H1 (cell line): ENCODE results near the gene CBL. TPM values are rescaled to one million over a fixed set of nuclear protein-coding genes. Genes with fewer than 3 reads are reported as not detected.
"Not testable (repeated sequence)": the region's sequence is repeated elsewhere in the genome, so short reads cannot be mapped to it uniquely, and the experiment has no call there.

Experiments used
- CTCF ChIA-PET: fragments of 300-600 bp; sonication (Branson Sonifier 250); formaldehyde crosslinking; loops from one replicate; lab custom pipeline; 2021; ENCODE audit not compliant: partially characterized antibody; lab: Charles Lee
- POLR2A ChIA-PET: fragments of 300-600 bp; sonication (Branson Sonifier 250); formaldehyde crosslinking; loops from one replicate; lab custom pipeline; 2021; ENCODE audit warnings: inconsistent platforms; ENCODE audit not compliant: partially characterized antibody; lab: Charles Lee
- DNase-seq, 2 experiments: peaks; one replicate each; pipeline versions ENCODE4 v3.0.0 to v3.0.0-alpha.2; 2010 to 2022; ENCODE audit warnings: low spot score in 2 of 2, low read depth in 1 of 2, mixed read lengths in 1 of 2
- FAIRE-seq: peaks from 2 replicates; lab custom pipeline; 2011; peaks lifted over from hg19 to GRCh38; lab: Jason Lieb, UNC
- H2AFZ ChIP-seq: 2 replicates; pipeline ENCODE4 v1.8.1; 2012; ENCODE audit warnings: low read length, inconsistent platforms
- H2AK5ac ChIP-seq: 2 replicates; pipeline ENCODE4 v1.6.1; 2013; ENCODE audit warnings: low read depth, low read length
- H2BK120ac ChIP-seq: replicated peaks from 2 replicates; pipeline ENCODE3; 2013; ENCODE audit warnings: low read depth, low read length, inconsistent platforms
- H2BK12ac ChIP-seq: 2 replicates; pipeline ENCODE4 v1.6.1; 2013; ENCODE audit warnings: low read depth, low read length
- H2BK15ac ChIP-seq: 2 replicates; pipeline ENCODE4 v1.6.1; 2013; ENCODE audit warnings: low read length
- H2BK20ac ChIP-seq: 2 replicates; pipeline ENCODE4 v1.6.1; 2013; ENCODE audit warnings: low read length
- H2BK5ac ChIP-seq: 2 replicates; pipeline ENCODE4 v1.6.1; 2013; ENCODE audit warnings: low read depth, low read length
- H3K14ac ChIP-seq: 2 replicates; pipeline ENCODE4 v1.6.1; 2013; ENCODE audit warnings: inconsistent platforms; ENCODE audit not compliant: insufficient read length
- H3K18ac ChIP-seq: 2 replicates; pipeline ENCODE4 v1.6.1; 2013; ENCODE audit warnings: low read length; ENCODE audit errors: extremely low read depth
- H3K23ac ChIP-seq: 2 replicates; pipeline ENCODE4 v1.6.1; 2013; ENCODE audit warnings: inconsistent platforms; ENCODE audit not compliant: insufficient read length
- H3K23me2 ChIP-seq: 2 replicates; pipeline ENCODE4 v1.6.1; 2013; ENCODE audit warnings: low read depth, low read length
- H3K27ac ChIP-seq: 2 replicates; pipeline ENCODE4 v1.6.1; 2011; ENCODE audit warnings: low read depth, low read length, inconsistent platforms
- H3K27me3 ChIP-seq, 4 experiments: replicated peaks in 1 of 4; 1 replicate in 1 of 4; 2 replicates in 3 of 4; pipeline versions ENCODE4 v1.6.1 to v1.8.1; 2011 to 2013; ENCODE audit warnings: low read length in 3 of 4, mild to moderate bottlenecking in 3 of 4, inconsistent platforms in 2 of 4, mixed read lengths in 2 of 4, moderate library complexity in 1 of 4; ENCODE audit not compliant: control insufficient read depth in 3 of 4, insufficient read depth in 3 of 4; ENCODE audit errors: extremely low read depth in 1 of 4
- H3K36me3 ChIP-seq, 4 experiments: 2 replicates each; pipeline versions ENCODE4 v1.6.1 to v1.8.1; 2011 to 2013; ENCODE audit warnings: mild to moderate bottlenecking in 4 of 4, low read length in 3 of 4, moderate library complexity in 2 of 4, control low read depth in 1 of 4, inconsistent platforms in 1 of 4; ENCODE audit not compliant: insufficient read depth in 4 of 4, control insufficient read depth in 2 of 4
- H3K4ac ChIP-seq: replicated peaks from 2 replicates; pipeline ENCODE3; 2013; ENCODE audit warnings: low read length, low read depth, mixed read lengths, inconsistent platforms; ENCODE audit not compliant: insufficient read length
- H3K4me1 ChIP-seq, 4 experiments: replicated peaks in 1 of 4; 1 replicate in 1 of 4; 2 replicates in 3 of 4; pipeline versions ENCODE4 v1.6.1 to v1.8.1; 2011 to 2013; ENCODE audit warnings: low read length in 3 of 4, inconsistent platforms in 2 of 4, mixed read lengths in 1 of 4; ENCODE audit not compliant: insufficient read depth in 4 of 4, control insufficient read depth in 3 of 4
- H3K4me2 ChIP-seq, 2 experiments: 2 replicates each; pipeline versions ENCODE4 v1.6.1 to v1.8.1; 2011 to 2013; ENCODE audit warnings: low read depth in 2 of 2, low read length in 2 of 2, control low read depth in 1 of 2, inconsistent platforms in 1 of 2, mild to moderate bottlenecking in 1 of 2; ENCODE audit not compliant: insufficient read depth in 1 of 2
- H3K4me3 ChIP-seq, 4 experiments: fragments of 200-600, 300-600 bp in 1 of 4; sonication (generic), shearing (Covaris generic), sonication (Bioruptor Twin) in 1 of 4; 2 replicates each; pipeline versions ENCODE4 v1.5.1 to v1.8.1; 2011 to 2016; ENCODE audit warnings: low read length in 4 of 4, low read depth in 3 of 4, control low read depth in 2 of 4, inconsistent platforms in 2 of 4, mild to moderate bottlenecking in 2 of 4, mixed read lengths in 1 of 4, moderate library complexity in 1 of 4; ENCODE audit not compliant: insufficient read depth in 2 of 4; ENCODE audit errors: extremely low read depth in 1 of 4
- H3K56ac ChIP-seq: replicated peaks from 2 replicates; pipeline ENCODE3; 2013; ENCODE audit warnings: low read depth, mild to moderate bottlenecking, mixed read lengths, low read length, inconsistent platforms; ENCODE audit not compliant: insufficient read length
- H3K79me1 ChIP-seq: 2 replicates; pipeline ENCODE4 v1.6.1; 2013; ENCODE audit warnings: low read depth, low read length, control low read depth
- H3K79me2 ChIP-seq, 2 experiments: 2 replicates each; pipeline versions ENCODE4 v1.6.1 to v1.8.1; 2012 to 2013; ENCODE audit warnings: low read length in 2 of 2, mild to moderate bottlenecking in 2 of 2, inconsistent platforms in 1 of 2; ENCODE audit not compliant: insufficient read depth in 2 of 2, control insufficient read depth in 1 of 2
- H3K9ac ChIP-seq, 4 experiments: replicated peaks in 1 of 4; 1 replicate in 1 of 4; 2 replicates in 3 of 4; pipeline versions ENCODE4 v1.6.1 to v1.8.1; 2011 to 2013; ENCODE audit warnings: low read depth in 3 of 4, low read length in 3 of 4, control low read depth in 2 of 4, mild to moderate bottlenecking in 2 of 4, moderate library complexity in 2 of 4, inconsistent platforms in 1 of 4; ENCODE audit errors: extremely low read depth in 1 of 4
- H3K9me3 ChIP-seq, 2 experiments: 2 replicates each; pipeline versions ENCODE4 v1.6.1 to v1.8.1; 2012 to 2013; ENCODE audit warnings: mild to moderate bottlenecking in 2 of 2, moderate library complexity in 2 of 2, control low read depth in 1 of 2, inconsistent platforms in 1 of 2, low read depth in 1 of 2, low read length in 1 of 2, mixed read lengths in 1 of 2; ENCODE audit not compliant: insufficient read depth in 2 of 2
- H4K20me1 ChIP-seq, 2 experiments: replicated peaks in 1 of 2; 2 replicates each; pipeline versions ENCODE3 to v1.8.1; 2011 to 2013; ENCODE audit warnings: inconsistent platforms in 2 of 2, low read length in 2 of 2, mild to moderate bottlenecking in 1 of 2; ENCODE audit not compliant: insufficient read depth in 2 of 2, control insufficient read depth in 1 of 2
- H4K5ac ChIP-seq: 2 replicates; pipeline ENCODE4 v1.6.1; 2013; ENCODE audit warnings: low read length, low read depth, mixed read lengths, inconsistent platforms; ENCODE audit not compliant: insufficient read length
- H4K8ac ChIP-seq: 2 replicates; pipeline ENCODE4 v1.8.0; 2013; ENCODE audit warnings: mild to moderate bottlenecking, moderate library complexity, low read length, inconsistent platforms; ENCODE audit not compliant: insufficient read depth; ENCODE audit errors: extremely low read depth
- H4K91ac ChIP-seq: replicated peaks from 2 replicates; pipeline ENCODE3; 2013; ENCODE audit warnings: low read length, mixed read lengths, inconsistent platforms; ENCODE audit not compliant: insufficient read length
- WGBS, 2 experiments: shearing (Covaris generic) in 1 of 2; methylation state at CpG; one replicate each; pipeline versions ENCODE4 v1.1.6 to v1.1.7; 2013 to 2015; ENCODE audit warnings: low lambda C conversion rate in 2 of 2, mixed read lengths in 2 of 2, inconsistent platforms in 1 of 2, low coverage in 1 of 2, missing lambda C conversion rate in 1 of 2; ENCODE audit not compliant: insufficient replicate concordance in 2 of 2, insufficient coverage in 1 of 2, insufficient read length in 1 of 2; ENCODE audit errors: extremely low coverage in 1 of 2, missing lambda C conversion rate in 1 of 2; 5-methylcytosine and 5-hydroxymethylcytosine counted together
- polyA plus RNA-seq, 7 experiments: library from polyadenylated mRNA; depleted of rRNA in 3 of 7; stranded (reverse) in 5 of 7; unstranded in 2 of 7; fragments of >200 nt in 5 of 7; fragments of 200-250 nt in 2 of 7; gene quantifications; 1 replicate in 5 of 7; 2 replicates in 1 of 7; 4 replicates in 1 of 7; pipeline versions ENCODE4 v1.2.1 to v1.2.3, GENCODE V29; 2011 to 2013; ENCODE audit warnings: missing spikeins in 2 of 7, mixed read lengths in 2 of 7
- total RNA-seq: library from RNA; stranded (reverse); fragmentation: NEBNext Ultra II Directional; extraction: Animal tissue kit (Norgen Biotek cat#: 25700); gene quantifications from 2 replicates; pipeline ENCODE4 v1.2.1, GENCODE V29; 2021

The CBL gene
- total and polyA plus RNA-seq, 2 of the 8 experiments (the other 6 are each of a cell fraction or from before 2014, with no cell fraction given): 23.1 to 57.8 TPM

GRCh38 chr11:119228535-119229287 lies 22.6 kb downstream of the CBL start:
- H3K56ac ChIP-seq, H3K4me3 ChIP-seq, H3K9ac ChIP-seq, H3K14ac ChIP-seq, H3K23me2 ChIP-seq, H2BK15ac ChIP-seq, H4K5ac ChIP-seq, H2AFZ ChIP-seq, H2BK12ac ChIP-seq, H3K4ac ChIP-seq, H2BK20ac ChIP-seq, H3K27me3 ChIP-seq, H3K79me1 ChIP-seq, H3K18ac ChIP-seq, H3K23ac ChIP-seq, DNase-seq, H2BK5ac ChIP-seq, FAIRE-seq, H4K8ac ChIP-seq, H3K4me1 ChIP-seq, H3K9me3 ChIP-seq, H2BK120ac ChIP-seq, H3K4me2 ChIP-seq, H3K27ac ChIP-seq, H3K36me3 ChIP-seq, H4K91ac ChIP-seq, H4K20me1 ChIP-seq, H2AK5ac ChIP-seq: not testable (repeated sequence)
- ChIA-PET CTCF (interaction anchor here (1.2 kb wide), 1 partner anchor 92 kb away, joined by 3 read pairs; no protein-coding TSS in a partner anchor), POLR2A (interaction anchor here (0.7 kb wide), 1 partner anchor 13 kb away, joined by 3 read pairs; no protein-coding TSS in a partner anchor)
- peaks cover 0 to 84% of the 10 kb centered on the region in 2 experiments; a peak in 3 of 4 replicates for H3K79me2 ChIP-seq
- 98% methylated on average over 7 of the region's 9 CpGs; no CpG with 5 or more reads in 1 of the 2 experiments for WGBS, 2 experiments
